SU-DHL-6 (cell line): ENCODE data around the gene NUP210.

Experiments used
- CTCF ChIP-seq: fragments of 200-600 bp; sonication (generic); IDR thresholded peaks from one replicate; pipeline ENCODE4 v1.5.1; 2017; ENCODE audit warnings: antibody characterized with exemption, mild to moderate bottlenecking, low read length, moderate library complexity; ENCODE audit not compliant: insufficient read depth, poor library complexity, severe bottlenecking
- EZH2phosphoT487 ChIP-seq: fragments of 200-600 bp; sonication (generic), shearing (Covaris generic); conservative IDR thresholded peaks from 2 replicates; pipeline ENCODE4 v1.6.1; 2018; ENCODE audit warnings: mild to moderate bottlenecking, antibody characterized with exemption, low read length, moderate library complexity, mixed read lengths

GRCh38 chr3:13341229-13341905 is 78.8 kb downstream of the NUP210 start:
- no peak for TF ChIP-seq CTCF
- no peak for TF ChIP-seq EZH2phosphoT487
